ENCODE results near the gene MSMB.

MSMB gene

GRCh38 chr10:46033602-46034011, 12.5 kb downstream of the MSMB start:
- DNase-seq (ENCODE audit: low spot score) (peak; percentile 75), FAIRE-seq (no peak)

DNA sequence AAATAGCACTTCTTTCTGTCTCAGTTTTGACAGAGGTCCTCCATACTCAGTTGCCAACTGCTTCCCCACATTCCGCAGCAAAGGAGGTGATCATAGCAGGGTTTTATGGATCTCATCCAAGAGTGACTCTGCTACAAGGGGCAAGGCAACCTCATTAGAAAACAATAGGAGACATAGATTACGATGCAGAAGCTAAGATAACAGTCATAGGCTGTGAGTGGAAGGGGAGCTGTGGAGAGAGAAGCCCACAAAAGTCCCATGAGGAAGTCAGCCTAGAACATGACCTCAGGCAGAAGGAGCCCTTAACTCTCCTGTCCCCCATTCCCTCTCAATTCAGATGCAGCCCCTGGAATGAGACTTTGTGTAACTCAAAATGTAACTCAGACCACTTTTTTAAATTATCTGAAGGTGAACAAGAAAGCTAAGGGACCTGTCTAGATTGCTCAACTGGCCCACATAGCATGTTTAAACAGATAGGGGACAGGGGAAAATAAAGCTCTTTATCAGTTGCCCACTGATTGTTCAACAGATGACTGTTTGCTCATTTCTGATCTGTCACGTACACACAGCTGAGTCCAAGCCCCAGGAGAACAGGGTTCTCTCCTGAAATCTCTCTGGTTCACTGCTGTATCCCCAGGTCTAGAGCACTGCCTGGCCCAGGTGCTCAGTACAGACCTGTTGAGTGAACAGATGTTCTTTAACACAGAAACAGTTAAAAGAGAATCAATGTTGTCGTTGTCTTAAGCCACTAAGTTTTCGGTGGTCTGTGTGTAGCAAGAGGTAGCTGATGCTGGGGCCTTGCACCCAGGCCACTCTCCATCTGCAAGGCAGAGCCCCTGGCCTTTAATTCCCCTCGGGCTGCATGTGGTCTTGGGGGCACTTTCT, 14.2 kb downstream of the MSMB start:
- DNase-seq (ENCODE audit: low spot score) (no peak), FAIRE-seq (no peak)

DNA sequence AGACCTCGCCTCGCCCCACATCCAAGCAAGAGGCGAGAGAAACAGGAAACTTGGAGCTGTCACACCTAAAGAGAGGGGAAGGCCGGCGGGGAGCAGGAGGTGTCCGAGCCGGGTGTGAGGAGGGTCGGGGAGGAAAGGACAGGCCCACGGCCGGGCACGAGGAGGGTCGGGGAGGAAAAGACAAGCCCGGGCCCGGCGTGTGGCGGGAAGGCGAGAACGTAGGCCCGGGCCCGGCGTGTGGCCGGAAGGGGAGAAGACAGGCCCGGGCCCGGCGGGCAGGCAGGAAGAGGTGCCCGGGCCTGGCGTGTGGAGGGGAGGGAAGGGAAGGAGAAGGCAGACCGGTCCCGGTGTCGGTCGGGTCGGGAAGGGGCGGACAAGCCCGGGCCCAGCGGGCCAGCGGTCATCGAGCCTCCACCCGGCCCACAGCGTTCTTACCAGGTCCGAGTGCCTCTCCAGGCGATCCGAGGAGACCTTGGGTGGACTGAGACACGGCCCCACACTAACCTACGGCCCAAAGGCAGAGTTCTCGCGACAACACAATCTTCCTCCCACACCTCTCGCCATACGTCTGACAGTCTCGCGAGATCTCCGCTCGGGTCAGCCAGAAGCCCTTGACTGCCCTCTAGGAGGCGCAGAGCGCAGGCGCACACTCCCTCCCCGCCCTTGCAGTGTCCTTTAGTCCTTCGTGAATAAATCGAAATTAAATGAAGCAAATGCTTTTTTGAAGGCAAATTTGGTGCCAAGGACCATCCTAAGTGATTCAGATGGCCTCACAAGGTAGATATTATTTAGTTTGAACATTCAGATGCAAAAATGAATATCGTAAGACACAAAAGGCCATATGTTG, 15.8 kb downstream of the MSMB start, which contains the start of gene NCOA4:
TSS of gene NCOA4 (minus strand) at position 533 of the 847 bp plus-strand sequence. CDS start 13,943 bp downstream, outside the sequence.
- DNase-seq (ENCODE audit: low spot score) (peak; percentile 96), FAIRE-seq (no peak)

DNA sequence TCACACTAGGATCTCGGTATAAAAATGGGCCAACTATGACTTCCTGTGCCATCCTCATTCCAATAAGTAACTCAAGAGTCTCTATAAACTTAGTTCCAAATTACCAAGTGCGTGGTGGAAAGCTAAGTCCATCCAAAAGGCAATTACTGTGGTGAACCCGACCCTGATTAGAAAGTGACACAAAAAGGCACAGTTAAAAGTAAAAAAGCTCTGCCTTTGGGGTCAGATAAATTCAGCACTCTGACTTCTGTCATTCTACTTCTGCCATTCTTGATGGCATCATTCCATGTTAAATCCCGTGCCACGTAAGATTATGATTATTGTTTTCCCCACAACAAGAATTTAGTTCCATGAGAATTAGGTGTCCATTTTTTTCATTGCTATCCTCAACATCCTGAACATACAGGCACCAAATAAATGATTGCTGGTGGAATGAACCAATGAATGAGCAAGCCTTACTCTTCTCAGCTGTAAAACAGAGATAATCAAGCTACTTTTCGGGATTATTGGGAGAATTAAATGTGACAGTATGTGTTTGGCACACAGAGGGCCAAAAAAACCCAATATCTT, 16.5 kb downstream of the MSMB start:
- DNase-seq (ENCODE audit: low spot score) = no peak
- no peak for FAIRE-seq

GRCh38 chr10:46028584-46029460, 17.2 kb downstream of the MSMB start:
- FAIRE-seq (no peak), DNase-seq (ENCODE audit: low spot score) (peak; percentile 86)

DNA sequence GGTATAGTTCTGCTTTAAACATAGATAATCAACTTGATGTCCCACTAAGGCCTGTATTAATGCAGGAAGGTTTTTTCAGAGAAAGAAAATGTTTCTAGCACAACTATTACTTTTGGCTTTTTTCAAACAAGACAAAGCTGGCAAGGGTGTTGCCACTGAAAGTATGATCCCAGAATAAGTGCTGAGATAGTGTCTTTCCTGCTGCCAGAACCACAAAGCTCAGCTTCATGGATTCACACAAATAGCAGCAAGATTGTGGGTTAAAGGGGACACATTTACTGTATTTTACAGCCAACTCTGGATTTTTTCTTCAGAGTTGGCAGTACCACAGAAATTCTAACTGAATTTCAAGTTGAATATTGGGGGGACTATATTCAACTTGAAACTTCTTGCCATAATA, 20.0 kb downstream of the MSMB start:
- no peak for DNase-seq (ENCODE audit: low spot score)
- no peak for FAIRE-seq

DNA sequence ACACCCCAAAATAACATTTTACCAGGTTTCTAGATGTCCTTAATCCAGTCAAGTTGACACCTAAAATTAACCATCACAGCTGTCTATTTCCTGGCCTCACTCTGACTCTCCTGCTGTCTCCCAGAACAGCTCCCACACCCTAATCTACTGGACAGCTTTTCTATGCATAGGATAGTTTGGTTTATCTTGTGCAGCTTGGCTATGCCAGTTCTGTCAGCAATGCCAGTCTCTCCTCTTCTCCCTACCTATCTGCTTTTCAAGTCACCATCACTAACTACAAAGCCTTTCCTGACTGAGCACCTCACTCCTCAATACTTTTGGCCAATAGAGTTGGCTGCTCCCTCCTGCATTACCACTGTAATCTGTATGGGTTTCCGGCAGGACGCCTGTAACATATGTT, 20.7 kb downstream of the MSMB start:
- FAIRE-seq = no peak
- no peak for DNase-seq (ENCODE audit: low spot score)

DNA sequence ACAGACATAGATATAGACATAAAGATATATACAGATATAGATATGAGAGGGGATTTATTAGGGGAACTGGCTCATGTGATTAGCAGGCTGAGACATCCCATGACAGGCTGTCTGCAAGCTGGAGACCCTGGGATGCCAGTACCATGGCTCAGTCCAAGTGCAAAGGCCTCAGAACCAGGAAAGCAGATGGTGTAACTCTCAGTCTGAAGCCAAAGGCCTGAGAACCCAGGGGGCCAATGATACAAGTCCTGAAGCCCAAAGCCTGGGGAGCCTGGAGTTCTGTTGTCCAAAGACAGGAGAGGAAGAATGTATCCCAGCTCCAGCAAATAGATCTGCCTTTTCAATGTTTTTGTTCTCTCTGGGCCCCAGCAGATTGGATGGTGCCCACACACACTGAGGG, 21.1 kb downstream of the MSMB start:
- no peak for FAIRE-seq
- DNase-seq (ENCODE audit: low spot score) = no peak

GRCh38 chr10:46022978-46023702, 22.9 kb downstream of the MSMB start:
- no peak for FAIRE-seq

DNA sequence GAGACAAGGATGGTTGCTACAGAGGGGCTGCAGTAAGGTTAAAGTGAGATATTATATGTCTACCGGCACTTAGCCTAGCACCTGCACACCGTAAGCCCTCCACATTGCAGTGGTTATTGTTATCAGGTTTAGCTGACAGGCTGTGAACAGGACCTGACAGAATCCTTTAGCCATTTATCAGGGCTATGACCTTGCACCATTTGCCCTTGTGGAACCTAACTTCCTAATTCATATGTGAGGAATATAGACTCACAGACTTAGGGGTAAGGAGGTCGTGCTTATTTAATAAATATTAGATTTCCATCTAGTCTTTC, 25.8 kb downstream of the MSMB start:
- DNase-seq (ENCODE audit: low spot score) (no peak), FAIRE-seq (no peak)

More at GRCh38 chr10:46022978-46023702, 22.9 kb downstream of the MSMB start:
- peak; percentile 95 for DNase-seq (ENCODE audit: low spot score)

DNA sequence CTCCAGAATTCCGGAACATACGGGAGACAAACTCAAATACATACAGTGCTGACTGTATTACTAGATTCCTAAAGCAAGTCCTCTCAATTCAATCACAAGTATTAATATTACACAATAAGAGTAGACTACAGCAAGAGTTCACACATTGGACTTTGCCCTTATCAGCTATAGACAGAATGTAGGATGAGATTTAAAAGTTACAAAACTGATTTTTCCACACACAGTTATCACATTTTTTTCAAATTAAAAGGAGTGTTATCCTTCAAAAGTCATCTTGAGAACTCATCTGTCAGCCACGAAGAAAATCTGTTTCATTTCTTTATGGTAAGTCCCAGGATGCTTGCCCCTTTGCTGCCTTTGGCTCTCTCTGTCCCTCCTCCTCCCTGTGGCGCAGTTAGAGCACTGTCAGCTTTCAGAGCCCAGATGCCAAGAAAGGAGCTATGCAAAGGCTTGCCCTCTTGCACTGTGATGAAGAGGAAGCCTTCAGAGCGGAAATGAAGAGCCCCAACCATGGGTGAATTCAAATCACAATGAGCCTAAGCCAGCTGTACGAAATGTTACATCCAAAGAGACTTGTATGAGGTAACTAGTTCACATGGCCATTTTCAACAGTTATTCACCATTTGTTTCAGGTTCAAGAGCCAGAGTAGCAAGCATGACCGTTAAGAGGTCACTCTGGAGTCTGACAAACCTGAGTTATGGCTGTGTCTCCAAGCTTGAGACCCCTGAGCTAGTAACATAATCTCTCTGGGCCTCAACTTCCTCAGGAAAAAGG, 26.3 kb downstream of the MSMB start:
- DNase-seq (ENCODE audit: low spot score) = no peak
- FAIRE-seq = no peak

DNA sequence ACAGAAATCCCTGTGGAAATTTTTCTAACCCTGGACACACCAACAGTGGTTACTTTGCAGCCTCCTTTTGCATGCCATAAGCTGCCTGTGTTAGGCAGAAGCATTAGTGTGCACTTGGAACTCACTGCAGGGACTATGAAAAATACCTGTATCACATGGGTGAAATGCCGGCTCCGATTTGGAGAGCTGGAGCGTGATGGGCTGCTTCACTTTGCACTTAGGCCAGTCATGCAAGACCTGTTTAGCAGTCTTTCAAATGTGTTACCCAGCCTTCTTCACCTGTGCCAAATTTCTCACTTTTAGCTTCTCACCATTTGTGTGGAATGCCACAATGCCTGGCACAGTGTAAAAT, 26.9 kb downstream of the MSMB start:
- no peak for DNase-seq (ENCODE audit: low spot score)
- no peak for FAIRE-seq

DNA sequence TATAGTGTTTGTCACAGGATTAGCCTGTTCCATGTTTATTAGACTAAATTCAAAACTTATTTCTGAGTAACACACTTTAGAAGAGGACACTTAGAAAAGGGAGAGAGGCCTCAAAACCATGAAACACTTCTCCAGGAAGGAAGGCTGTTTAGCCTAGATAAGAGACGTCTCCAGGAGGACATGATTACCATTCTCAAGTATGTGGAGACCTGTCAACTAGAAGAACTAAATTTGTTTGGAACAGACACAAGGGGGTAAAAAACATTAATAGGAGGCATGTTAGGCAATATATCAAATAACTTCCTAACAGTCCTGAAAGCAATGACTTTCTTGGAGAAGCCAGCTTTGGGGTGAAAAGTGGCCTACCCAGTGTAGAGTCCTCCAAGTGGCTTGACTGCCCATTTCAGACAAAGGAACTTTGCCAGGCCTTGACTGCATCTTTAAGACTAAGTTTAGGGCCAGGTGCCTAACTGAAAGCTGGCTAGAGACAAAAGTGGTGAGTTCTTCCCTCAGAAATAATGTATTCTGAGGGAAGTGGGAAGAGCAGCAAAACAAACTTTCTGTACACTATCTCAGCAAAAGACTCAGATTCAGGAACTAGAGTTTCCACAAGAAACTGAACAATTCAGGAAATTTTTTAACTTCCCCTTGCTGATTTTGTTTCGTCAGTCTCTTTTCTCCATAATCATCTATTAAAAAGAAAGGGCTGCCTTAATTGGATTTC, 27.5 kb downstream of the MSMB start:
- DNase-seq (ENCODE audit: low spot score) = no peak
- no peak for FAIRE-seq

DNA sequence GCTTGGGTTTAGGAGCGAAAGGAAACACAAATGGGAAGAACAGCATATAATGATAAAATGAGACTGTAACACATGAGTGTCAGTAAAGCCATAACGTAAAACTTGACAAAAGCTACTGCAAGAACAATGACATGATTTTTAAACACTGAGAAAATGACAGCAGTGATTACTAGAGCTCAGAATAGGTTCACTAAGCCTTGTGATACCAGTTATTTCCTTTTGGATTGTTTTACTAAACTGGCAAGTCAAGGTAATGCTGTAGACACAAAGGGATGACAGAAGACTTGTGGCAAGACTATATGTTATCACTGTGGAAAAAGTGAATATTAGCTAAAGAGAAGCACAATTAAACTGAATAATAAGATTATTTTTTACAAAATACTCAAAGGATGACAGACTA, 28.3 kb downstream of the MSMB start:
- FAIRE-seq (no peak), DNase-seq (ENCODE audit: low spot score) (no peak)

- no peak for FAIRE-seq
- no peak for DNase-seq (ENCODE audit: low spot score)
Observed at GRCh38 chr10:46016811-46017210, 29.3 kb downstream of the MSMB start.

- FAIRE-seq (no peak), DNase-seq (ENCODE audit: low spot score) (no peak)
Observed at GRCh38 chr10:46016190-46016589, 29.9 kb downstream of the MSMB start.

DNA sequence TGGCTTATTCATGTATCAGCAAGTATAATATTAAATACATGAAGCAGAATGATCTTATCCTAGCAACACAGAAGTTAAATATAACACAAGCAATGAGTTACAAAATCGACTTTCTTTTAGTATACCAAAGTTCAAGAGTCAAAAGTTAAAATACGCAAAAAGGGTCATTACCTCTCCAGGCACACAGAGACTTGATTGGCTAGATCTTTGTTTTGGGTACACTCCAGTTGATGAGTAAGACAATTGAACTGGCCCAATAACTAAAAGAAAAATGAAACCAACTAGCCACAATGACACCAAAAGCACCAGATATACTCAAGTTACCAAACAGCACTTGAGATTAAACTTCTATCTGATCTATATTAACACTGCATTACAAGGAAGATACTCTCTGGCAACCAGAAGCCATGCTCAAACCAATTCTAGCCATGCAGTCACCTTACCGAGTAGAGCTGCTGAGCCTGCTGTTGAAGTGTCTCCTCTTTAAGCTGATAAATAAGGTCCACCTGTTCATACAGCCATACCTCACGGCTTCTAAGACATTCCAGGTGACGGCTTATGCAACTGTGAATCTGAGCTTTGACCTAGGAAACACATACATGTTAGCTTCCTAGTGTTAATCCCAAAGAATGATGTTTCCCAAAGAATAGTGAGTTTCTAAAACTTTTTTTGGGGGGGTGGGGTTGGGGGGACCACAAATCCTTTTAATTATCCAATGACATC, 31.2 kb downstream of the MSMB start:
- peak; percentile 43 for DNase-seq (ENCODE audit: low spot score)
- no peak for FAIRE-seq

DNA sequence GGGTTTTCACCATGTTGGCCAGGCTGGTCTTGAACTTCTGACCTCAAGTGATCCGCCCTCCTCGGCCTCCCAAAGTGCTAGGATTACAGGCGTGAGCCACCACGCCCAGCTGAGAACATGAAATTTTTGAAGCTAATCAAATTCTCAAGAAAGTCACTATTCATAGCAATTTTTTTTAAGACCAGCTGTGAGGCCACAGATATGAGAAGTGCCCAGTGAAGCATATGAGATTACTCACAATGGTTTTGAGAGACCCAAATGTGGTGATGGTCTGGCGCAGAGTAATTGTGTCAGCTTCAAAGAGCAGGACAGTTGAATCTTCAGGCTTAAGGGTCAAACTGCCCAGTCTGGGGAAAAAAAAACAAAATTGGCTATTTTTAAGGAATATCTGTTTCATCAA, 31.9 kb downstream of the MSMB start:
- peak; percentile 31 for DNase-seq (ENCODE audit: low spot score)
- no peak for FAIRE-seq
